D721Med (cell line): ENCODE data around the gene FHL3.

Source experiments
- DNase-seq: peaks from one replicate; pipeline ENCODE4 v3.0.0; 2011; ENCODE audit warnings: low spot score; ENCODE audit not compliant: insufficient read length
- FAIRE-seq: peaks from 2 replicates; lab custom pipeline; 2011; peaks lifted over from hg19 to GRCh38; lab: Jason Lieb, UNC
- TF ChIP-seq, protein P1 (sequence below): IDR thresholded peaks from 2 replicates; pipeline ENCODE4 v1.5.1; 2012; ENCODE audit warnings: mild to moderate bottlenecking, control low read depth; ENCODE audit not compliant: insufficient read depth; ENCODE audit errors: missing control alignments

FHL3 gene

DNA sequence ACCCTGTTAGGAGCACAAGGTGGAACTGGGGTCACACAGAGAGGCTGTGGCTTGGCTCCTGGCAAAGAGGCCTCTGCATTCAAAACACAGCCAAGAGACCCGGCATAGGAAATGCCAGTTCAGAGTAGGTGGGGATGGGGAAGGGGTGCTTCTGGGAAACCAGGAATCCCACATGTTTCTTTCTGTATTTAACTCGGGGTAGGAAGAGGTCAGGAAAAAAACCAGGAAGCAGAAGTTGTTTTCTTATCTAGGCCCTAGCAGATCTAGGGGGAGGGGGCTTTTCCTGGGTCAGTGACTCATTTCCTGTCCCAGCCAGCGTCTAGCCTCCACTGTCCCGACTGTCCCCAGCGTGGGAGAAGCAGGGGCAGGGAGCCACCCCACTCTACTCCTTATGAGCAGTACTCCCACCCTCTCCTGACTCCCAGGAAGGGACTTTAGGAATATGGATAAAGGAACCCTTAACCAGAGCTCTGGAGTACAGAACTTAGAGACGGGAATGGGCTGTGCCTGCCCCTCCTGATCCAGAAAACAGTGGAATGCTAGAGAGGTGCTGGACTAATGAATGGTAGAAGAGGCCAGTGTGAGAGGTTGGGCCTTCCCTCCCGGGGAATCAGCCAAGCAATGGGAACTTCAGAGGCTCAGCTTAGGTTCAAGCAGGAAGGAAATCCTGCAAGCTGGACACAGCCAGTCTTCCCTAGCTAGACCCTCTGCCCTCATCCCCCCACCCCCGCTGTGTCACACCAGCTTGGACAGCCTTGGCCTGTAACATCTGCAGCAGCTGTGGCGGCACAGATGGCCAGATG, 5.7 kb downstream of the FHL3 start:
- DNase-seq: no peak
- FAIRE-seq: no peak
- TF ChIP-seq, protein P1, sequence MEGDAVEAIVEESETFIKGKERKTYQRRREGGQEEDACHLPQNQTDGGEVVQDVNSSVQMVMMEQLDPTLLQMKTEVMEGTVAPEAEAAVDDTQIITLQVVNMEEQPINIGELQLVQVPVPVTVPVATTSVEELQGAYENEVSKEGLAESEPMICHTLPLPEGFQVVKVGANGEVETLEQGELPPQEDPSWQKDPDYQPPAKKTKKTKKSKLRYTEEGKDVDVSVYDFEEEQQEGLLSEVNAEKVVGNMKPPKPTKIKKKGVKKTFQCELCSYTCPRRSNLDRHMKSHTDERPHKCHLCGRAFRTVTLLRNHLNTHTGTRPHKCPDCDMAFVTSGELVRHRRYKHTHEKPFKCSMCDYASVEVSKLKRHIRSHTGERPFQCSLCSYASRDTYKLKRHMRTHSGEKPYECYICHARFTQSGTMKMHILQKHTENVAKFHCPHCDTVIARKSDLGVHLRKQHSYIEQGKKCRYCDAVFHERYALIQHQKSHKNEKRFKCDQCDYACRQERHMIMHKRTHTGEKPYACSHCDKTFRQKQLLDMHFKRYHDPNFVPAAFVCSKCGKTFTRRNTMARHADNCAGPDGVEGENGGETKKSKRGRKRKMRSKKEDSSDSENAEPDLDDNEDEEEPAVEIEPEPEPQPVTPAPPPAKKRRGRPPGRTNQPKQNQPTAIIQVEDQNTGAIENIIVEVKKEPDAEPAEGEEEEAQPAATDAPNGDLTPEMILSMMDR: no peak

DNA sequence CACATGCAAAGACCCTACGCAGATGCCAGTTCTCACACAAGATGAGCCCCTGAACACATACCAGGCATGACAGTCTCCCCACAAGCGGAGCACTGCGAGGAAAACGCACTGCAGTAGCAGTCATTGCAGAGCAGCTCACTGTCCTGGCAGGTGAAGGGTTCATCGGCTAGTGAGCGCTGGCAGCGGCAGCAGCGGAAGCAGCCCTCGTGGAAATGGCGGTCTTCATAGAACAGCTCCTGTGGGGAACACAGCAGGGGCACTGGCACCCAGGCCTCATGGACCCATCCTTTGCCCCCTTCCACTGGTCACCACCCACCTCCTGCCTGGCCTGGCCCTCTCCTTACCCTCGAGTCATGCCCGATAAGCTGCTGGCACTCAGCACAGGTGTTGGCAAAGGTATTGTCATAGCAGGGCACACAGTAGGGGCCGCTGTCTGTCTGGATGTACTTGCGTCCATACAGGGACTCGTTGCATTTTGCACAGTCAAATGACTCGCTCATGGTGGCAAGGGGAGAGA, 6.3 kb downstream of the FHL3 start:
- DNase-seq: no peak
- FAIRE-seq: no peak

DNA sequence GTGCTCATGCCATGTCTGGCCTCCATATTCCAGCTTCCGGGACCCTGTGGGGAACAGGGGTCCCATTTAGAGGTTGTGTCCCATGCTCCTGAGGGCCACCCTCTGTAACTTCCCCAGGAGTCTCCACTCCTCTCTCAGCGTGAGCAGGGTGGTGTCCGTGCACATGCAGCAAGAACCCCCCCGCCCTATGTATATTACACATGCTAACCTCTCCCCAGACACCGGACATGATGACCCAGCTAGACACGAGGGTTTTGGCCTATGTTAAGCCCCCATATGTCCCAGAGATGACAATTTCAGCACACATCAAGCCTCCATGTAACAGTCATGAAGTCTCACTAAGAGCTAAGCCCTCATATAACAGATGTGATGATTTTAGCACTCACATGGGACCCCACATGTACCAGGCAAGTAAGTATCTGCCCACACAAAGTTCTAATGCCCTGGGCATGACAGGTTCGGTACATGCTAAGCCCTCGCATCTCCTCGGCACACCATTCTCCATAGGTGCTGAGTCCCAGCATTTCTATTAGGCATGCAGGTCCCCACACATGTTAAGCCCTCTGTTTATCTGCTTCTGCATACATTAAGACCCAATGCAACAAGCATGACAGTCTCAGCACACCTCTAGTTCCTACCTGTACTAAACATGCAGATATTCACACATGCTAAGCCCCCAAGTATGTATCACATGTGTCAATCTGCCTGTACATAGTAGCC, 7.1 kb downstream of the FHL3 start:
- no peak for FAIRE-seq
- TF ChIP-seq, protein P1: no peak
- no peak for DNase-seq

More for the DNA sequence above, 6.3 kb downstream of the FHL3 start:
- TF ChIP-seq, protein P1: no peak

DNA sequence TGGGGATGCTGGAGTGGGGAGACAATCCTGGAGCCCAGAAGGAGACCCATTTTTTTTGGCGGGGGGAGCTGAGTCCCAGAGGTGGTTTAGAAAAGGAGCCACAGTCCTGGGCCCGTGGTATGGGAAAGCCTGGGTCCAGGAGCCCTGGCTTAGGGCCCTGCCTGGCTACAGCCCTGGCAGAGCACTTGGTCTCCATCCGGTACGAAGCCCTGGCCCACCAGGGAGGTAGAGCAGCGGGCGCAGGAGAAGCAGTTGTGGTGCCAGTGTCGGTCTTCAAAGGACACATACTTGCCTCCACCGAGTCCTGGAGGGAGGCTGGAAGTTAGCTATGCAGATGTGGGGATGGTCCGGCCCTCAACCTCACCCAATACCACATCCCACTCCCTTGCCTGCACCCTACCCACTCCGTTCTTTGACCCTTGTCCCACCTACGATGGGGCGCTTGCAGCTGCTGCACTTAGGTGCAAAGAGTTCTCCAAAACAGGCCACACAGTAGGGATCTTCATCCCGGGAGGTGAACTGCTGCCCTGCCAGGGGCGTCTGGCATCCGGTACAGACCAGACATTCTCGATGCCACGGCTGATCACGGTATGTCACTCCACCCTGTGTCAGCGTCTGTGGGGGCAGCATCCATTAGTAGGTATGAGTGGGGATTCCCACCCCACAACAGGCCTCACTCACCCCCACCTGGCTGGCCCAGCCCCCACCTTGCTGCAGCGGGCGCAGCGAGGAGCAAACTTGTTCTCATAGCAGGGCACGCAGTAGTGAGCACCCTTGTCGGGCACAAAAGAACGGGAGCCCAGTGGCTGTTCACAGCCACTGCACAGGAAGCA, 7.8 kb downstream of the FHL3 start:
- TF ChIP-seq, protein P1: no peak
- DNase-seq (no peak), FAIRE-seq (no peak)

DNA sequence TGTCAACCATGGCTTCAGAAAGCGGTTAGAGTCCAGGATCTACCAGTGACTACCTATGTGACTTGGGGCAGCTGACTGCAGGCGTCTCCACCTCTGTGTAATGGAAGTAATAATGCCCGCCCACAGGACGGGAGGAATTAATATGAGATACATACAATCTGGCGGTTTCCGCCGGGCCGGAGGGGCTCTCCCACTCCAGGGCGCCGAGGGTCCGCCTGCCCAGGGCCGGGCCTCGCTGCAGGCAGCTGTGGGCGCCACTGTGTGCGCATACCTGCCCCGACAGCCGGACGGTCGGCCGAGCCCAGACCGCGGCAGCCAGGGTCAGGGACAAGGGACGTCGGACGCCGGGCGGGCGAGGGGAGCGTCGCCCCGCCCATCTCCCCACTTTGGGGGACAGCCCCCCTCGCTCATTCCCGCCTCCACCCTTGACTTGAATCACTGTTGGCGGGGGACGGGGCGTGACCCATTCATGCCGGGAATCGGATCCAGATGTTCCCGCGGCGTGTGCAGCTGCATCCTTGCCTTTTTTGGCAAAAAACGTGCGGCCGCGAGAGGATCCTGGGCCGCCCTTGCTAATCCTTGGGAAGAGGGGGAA, 9.5 kb downstream of the FHL3 start:
- FAIRE-seq: no peak
- TF ChIP-seq, protein P1: no peak
- no peak for DNase-seq

DNA sequence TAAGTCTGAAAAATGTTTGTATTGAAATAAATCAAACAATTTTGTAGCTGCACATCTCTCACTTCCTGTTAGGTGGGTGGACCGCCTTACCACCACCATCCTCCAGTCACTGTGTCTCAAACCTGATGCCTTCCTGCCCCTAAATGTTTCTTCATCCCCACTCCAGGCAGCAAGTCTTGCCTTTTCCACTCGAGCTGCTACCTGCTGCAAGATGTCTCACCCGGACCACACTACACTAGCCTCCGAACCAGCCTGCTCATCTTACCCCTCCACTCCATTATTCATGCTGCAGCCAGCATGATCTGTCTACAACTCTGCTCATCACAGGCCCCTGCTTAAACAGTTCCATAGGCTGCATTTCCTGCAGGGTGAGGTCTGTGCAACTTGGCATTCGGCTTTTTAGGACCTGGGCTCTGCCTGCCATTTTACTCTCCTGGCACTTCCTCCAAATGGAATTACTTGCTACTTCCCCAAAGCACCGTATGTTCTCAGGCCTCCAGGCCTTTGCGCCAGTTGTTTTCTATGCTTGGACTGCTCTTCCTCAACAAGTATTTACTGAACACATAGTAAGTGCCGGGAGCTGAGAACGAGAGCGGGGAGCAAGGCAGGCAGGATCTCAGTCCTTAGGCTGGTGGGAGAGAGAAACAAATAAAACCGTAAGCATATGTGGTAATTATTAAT, 10.3 kb downstream of the FHL3 start:
- TF ChIP-seq, protein P1: no peak
- FAIRE-seq: no peak
- no peak for DNase-seq
